ENCODE results near the gene NAV3. TPM values are rescaled to one million over a fixed set of nuclear protein-coding genes. Genes with fewer than 3 reads are reported as not detected.

NAV3 gene
- total RNA-seq, 5 donors from 2014 or later (not counting 1 experiment from before 2014, with no cell fraction given), result 0.26 TPM; not detected in 4

- Histone ChIP-seq H3K9me3 (no peaks in the 10 kb centered on the region), H3K4me3 (ENCODE audit: control insufficient read depth in 1 of 2, extremely low read depth in 1 of 2, low read length in 1 of 2) (no peak overlapping the region), H3K27me3 (replicated peaks in 1 of 2; ENCODE audit: control insufficient read depth in 2 of 2, extremely low read depth in 1 of 2, insufficient read depth in 2 of 2, low read length in 1 of 2) (no peaks in the 10 kb centered on the region), H3K27ac (ENCODE audit: low read length) (no peak overlapping the region), H3K4me1 (ENCODE audit: control insufficient read depth in 1 of 2, extremely low read depth in 1 of 2, insufficient read depth in 2 of 2, low read length in 2 of 2) (no peaks in the 10 kb centered on the region), H3K36me3 (ENCODE audit: control insufficient read depth in 2 of 2, extremely low read depth in 1 of 2, insufficient read depth in 1 of 2, low read length in 1 of 2) (no peaks in the 10 kb centered on the region)
- Mint-ChIP-seq H3K4me1 (no peaks in the 10 kb centered on the region), H3K27me3 (no peaks in the 10 kb centered on the region), H3K9me3 (peaks cover 10 to 25% (median 14%) of the 10 kb centered on the region in 3 donors), H3K27ac (no peak overlapping the region), H3K36me3 (no peaks in the 10 kb centered on the region), H3K4me3 (no peak overlapping the region)
- ChIA-PET POLR2A (no interaction called here), CTCF (no interaction called here)
- no peak for ATAC-seq (replicated peaks in 1 of 4)
- WGBS (ENCODE audit: insufficient coverage), result no CpG with 5 or more reads among the region's 1 CpG
- DNase-seq, result no peak
Measured at GRCh38 chr12:78191611-78192010, 360.9 kb downstream of the NAV3 start.

- ChIA-PET POLR2A (no interaction called here), CTCF (no interaction called here)
- ATAC-seq (replicated peaks in 1 of 4) (no peak), DNase-seq (no peak)
- Histone ChIP-seq H3K4me1 (ENCODE audit: control insufficient read depth in 1 of 2, extremely low read depth in 1 of 2, insufficient read depth in 2 of 2, low read length in 2 of 2) (no peaks in the 10 kb centered on the region), H3K4me3 (ENCODE audit: control insufficient read depth in 1 of 2, extremely low read depth in 1 of 2, low read length in 1 of 2) (no peak overlapping the region), H3K9me3 (no peaks in the 10 kb centered on the region), H3K36me3 (ENCODE audit: control insufficient read depth in 2 of 2, extremely low read depth in 1 of 2, insufficient read depth in 1 of 2, low read length in 1 of 2) (no peaks in the 10 kb centered on the region), H3K27me3 (replicated peaks in 1 of 2; ENCODE audit: control insufficient read depth in 2 of 2, extremely low read depth in 1 of 2, insufficient read depth in 2 of 2, low read length in 1 of 2) (no peaks in the 10 kb centered on the region), H3K27ac (ENCODE audit: low read length) (no peak overlapping the region)
- no peaks in the 10 kb centered on the region for H3K27me3 Mint-ChIP-seq
- H3K9me3 Mint-ChIP-seq, result peaks cover 10 to 25% (median 14%) of the 10 kb centered on the region in 3 donors
- H3K4me3 Mint-ChIP-seq, result no peak overlapping the region
- no peaks in the 10 kb centered on the region for H3K36me3 Mint-ChIP-seq
- H3K27ac Mint-ChIP-seq, result no peak overlapping the region
- no peaks in the 10 kb centered on the region for H3K4me1 Mint-ChIP-seq
- WGBS (ENCODE audit: insufficient coverage), result 100% methylated on average over 1 of the region's 2 CpGs
Measured at GRCh38 chr12:78192979-78193378, 362.3 kb downstream of the NAV3 start.

- Histone ChIP-seq H3K27me3 (replicated peaks in 1 of 2; ENCODE audit: control insufficient read depth in 2 of 2, extremely low read depth in 1 of 2, insufficient read depth in 2 of 2, low read length in 1 of 2) (no peaks in the 10 kb centered on the region), H3K4me3 (ENCODE audit: control insufficient read depth in 1 of 2, extremely low read depth in 1 of 2, low read length in 1 of 2) (no peak overlapping the region), H3K4me1 (ENCODE audit: control insufficient read depth in 1 of 2, extremely low read depth in 1 of 2, insufficient read depth in 2 of 2, low read length in 2 of 2) (no peaks in the 10 kb centered on the region), H3K27ac (ENCODE audit: low read length) (no peak overlapping the region), H3K9me3 (no peaks in the 10 kb centered on the region), H3K36me3 (ENCODE audit: control insufficient read depth in 2 of 2, extremely low read depth in 1 of 2, insufficient read depth in 1 of 2, low read length in 1 of 2) (no peaks in the 10 kb centered on the region)
- H3K36me3 Mint-ChIP-seq, result no peaks in the 10 kb centered on the region
- no peaks in the 10 kb centered on the region for H3K27me3 Mint-ChIP-seq
- H3K4me3 Mint-ChIP-seq, result no peak overlapping the region
- WGBS (ENCODE audit: insufficient coverage), result 30% methylated on average over 1 of the region's 3 CpGs
- ChIA-PET CTCF (no interaction called here), POLR2A (no interaction called here)
- no peaks in the 10 kb centered on the region for H3K4me1 Mint-ChIP-seq
- DNase-seq, result no peak
- no peak for ATAC-seq (replicated peaks in 1 of 4)
- peaks cover 10 to 27% (median 14%) of the 10 kb centered on the region in 3 donors for H3K9me3 Mint-ChIP-seq
- no peak overlapping the region for H3K27ac Mint-ChIP-seq
Measured at GRCh38 chr12:78194448-78194847, 363.8 kb downstream of the NAV3 start.

- H3K36me3 ChIP-seq (ENCODE audit: control insufficient read depth in 2 of 2, extremely low read depth in 1 of 2, insufficient read depth in 1 of 2, low read length in 1 of 2), result no peaks in the 10 kb centered on the region
- CTCF ChIA-PET, result no interaction called here
- no peak for DNase-seq
- H3K4me3 ChIP-seq (ENCODE audit: control insufficient read depth in 1 of 2, extremely low read depth in 1 of 2, low read length in 1 of 2), result no peak overlapping the region
- H3K4me1 ChIP-seq (ENCODE audit: control insufficient read depth in 1 of 2, extremely low read depth in 1 of 2, insufficient read depth in 2 of 2, low read length in 2 of 2), result no peaks in the 10 kb centered on the region
- H3K36me3 Mint-ChIP-seq, result no peaks in the 10 kb centered on the region
- no peaks in the 10 kb centered on the region for H3K27me3 Mint-ChIP-seq
- no peaks in the 10 kb centered on the region for H3K4me1 Mint-ChIP-seq
- POLR2A ChIA-PET, result no interaction called here
- H3K9me3 ChIP-seq, result no peaks in the 10 kb centered on the region
- no CpG with 5 or more reads among the region's 1 CpG for WGBS (ENCODE audit: insufficient coverage)
- no peak for ATAC-seq (replicated peaks in 1 of 4)
- H3K4me3 Mint-ChIP-seq, result no peak overlapping the region
- H3K27ac Mint-ChIP-seq, result no peak overlapping the region
- no peak overlapping the region for H3K27ac ChIP-seq (ENCODE audit: low read length)
- peaks cover 8 to 26% (median 9%) of the 10 kb centered on the region in 3 donors for H3K9me3 Mint-ChIP-seq
- no peaks in the 10 kb centered on the region for H3K27me3 ChIP-seq (replicated peaks in 1 of 2; ENCODE audit: control insufficient read depth in 2 of 2, extremely low read depth in 1 of 2, insufficient read depth in 2 of 2, low read length in 1 of 2)
Measured at GRCh38 chr12:78198896-78199295, 368.2 kb downstream of the NAV3 start.

- CTCF ChIA-PET, result interaction anchor here in 1 of 2 donors (0.5 kb wide), 1 partner anchor 1060 kb away, joined by 3 read pairs; no protein-coding TSS in a partner anchor
- POLR2A ChIA-PET, result no interaction called here
- H3K4me3 ChIP-seq (ENCODE audit: control insufficient read depth in 1 of 2, extremely low read depth in 1 of 2, low read length in 1 of 2), result no peak overlapping the region
- no peak overlapping the region for H3K4me3 Mint-ChIP-seq
- H3K4me1 ChIP-seq (ENCODE audit: control insufficient read depth in 1 of 2, extremely low read depth in 1 of 2, insufficient read depth in 2 of 2, low read length in 2 of 2), result no peaks in the 10 kb centered on the region
- H3K27me3 ChIP-seq (replicated peaks in 1 of 2; ENCODE audit: control insufficient read depth in 2 of 2, extremely low read depth in 1 of 2, insufficient read depth in 2 of 2, low read length in 1 of 2), result no peaks in the 10 kb centered on the region
- peaks cover 3 to 23% (median 5%) of the 10 kb centered on the region in 3 donors for H3K9me3 Mint-ChIP-seq
- no peaks in the 10 kb centered on the region for H3K36me3 ChIP-seq (ENCODE audit: control insufficient read depth in 2 of 2, extremely low read depth in 1 of 2, insufficient read depth in 1 of 2, low read length in 1 of 2)
- H3K36me3 Mint-ChIP-seq, result no peaks in the 10 kb centered on the region
- H3K27me3 Mint-ChIP-seq, result no peaks in the 10 kb centered on the region
- no peaks in the 10 kb centered on the region for H3K4me1 Mint-ChIP-seq
- H3K27ac Mint-ChIP-seq, result no peak overlapping the region
- H3K9me3 ChIP-seq, result no peaks in the 10 kb centered on the region
- no CpG with 5 or more reads among the region's 1 CpG for WGBS (ENCODE audit: insufficient coverage)
- DNase-seq (no peak), ATAC-seq (replicated peaks in 1 of 4) (no peak)
- no peak overlapping the region for H3K27ac ChIP-seq (ENCODE audit: low read length)
Measured at GRCh38 chr12:78199926-78200325, 369.2 kb downstream of the NAV3 start.

DNA sequence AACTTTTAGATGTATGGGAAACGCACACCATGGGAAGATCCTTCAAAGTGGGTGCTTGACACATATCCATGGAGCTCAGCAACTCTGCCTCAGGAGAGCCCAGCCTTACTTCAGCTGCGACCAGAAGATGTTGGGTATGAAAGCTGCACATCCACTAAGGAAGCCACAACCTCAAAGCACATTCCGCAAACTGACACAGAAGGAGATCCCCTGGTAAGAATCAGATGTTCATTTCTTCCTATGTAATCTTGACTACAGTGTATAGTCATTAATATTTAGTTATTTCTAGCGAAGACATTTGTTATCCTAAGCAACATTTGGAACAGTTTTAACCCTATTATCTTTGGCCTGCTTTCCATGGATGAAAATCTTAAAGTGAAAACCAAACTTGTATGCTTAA, 374.2 kb downstream of the NAV3 start:
- POLR2A ChIA-PET, result no interaction called here
- H3K4me1 Mint-ChIP-seq, result no peaks in the 10 kb centered on the region
- CTCF ChIA-PET, result no interaction called here
- no peaks in the 10 kb centered on the region for H3K27me3 Mint-ChIP-seq
- no peaks in the 10 kb centered on the region for H3K36me3 Mint-ChIP-seq
- H3K4me1 ChIP-seq (ENCODE audit: control insufficient read depth in 1 of 2, extremely low read depth in 1 of 2, insufficient read depth in 2 of 2, low read length in 2 of 2), result no peaks in the 10 kb centered on the region
- no peaks in the 10 kb centered on the region for H3K36me3 ChIP-seq (ENCODE audit: control insufficient read depth in 2 of 2, extremely low read depth in 1 of 2, insufficient read depth in 1 of 2, low read length in 1 of 2)
- ATAC-seq (replicated peaks in 1 of 4), result no peak
- no peak overlapping the region for H3K27ac Mint-ChIP-seq
- H3K4me3 ChIP-seq (ENCODE audit: control insufficient read depth in 1 of 2, extremely low read depth in 1 of 2, low read length in 1 of 2), result no peak overlapping the region
- no peak for DNase-seq
- H3K27me3 ChIP-seq (replicated peaks in 1 of 2; ENCODE audit: control insufficient read depth in 2 of 2, extremely low read depth in 1 of 2, insufficient read depth in 2 of 2, low read length in 1 of 2), result no peaks in the 10 kb centered on the region
- peaks cover 0 to 13% (median 11%) of the 10 kb centered on the region in 3 donors for H3K9me3 Mint-ChIP-seq
- no CpG with 5 or more reads among the region's 4 CpGs for WGBS (ENCODE audit: insufficient coverage)
- no peak overlapping the region for H3K4me3 Mint-ChIP-seq
- H3K9me3 ChIP-seq, result no peaks in the 10 kb centered on the region
- H3K27ac ChIP-seq (ENCODE audit: low read length), result no peak overlapping the region

DNA sequence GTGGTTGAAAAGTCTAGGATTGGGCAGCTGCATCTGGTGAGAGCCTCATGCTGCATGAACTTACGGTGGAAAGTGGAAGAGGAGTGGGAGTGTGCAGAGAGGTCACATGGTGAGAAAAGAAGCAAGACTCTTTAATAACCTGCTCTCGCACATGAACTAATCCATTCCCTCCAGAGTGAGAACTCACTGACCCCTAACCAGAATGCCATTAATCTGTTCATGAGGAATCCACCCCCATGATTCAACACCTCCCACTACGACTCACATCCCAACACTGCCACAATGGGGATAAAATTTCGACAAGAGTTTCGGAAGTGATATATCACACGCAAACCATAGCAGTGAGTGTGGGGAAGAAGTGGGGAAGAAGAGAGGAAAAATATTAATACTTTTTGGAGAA, 377.4 kb downstream of the NAV3 start:
- Histone ChIP-seq H3K36me3 (ENCODE audit: control insufficient read depth in 2 of 2, extremely low read depth in 1 of 2, insufficient read depth in 1 of 2, low read length in 1 of 2) (no peaks in the 10 kb centered on the region), H3K9me3 (no peaks in the 10 kb centered on the region), H3K27ac (ENCODE audit: low read length) (no peak overlapping the region), H3K4me3 (ENCODE audit: control insufficient read depth in 1 of 2, extremely low read depth in 1 of 2, low read length in 1 of 2) (no peak overlapping the region), H3K27me3 (replicated peaks in 1 of 2; ENCODE audit: control insufficient read depth in 2 of 2, extremely low read depth in 1 of 2, insufficient read depth in 2 of 2, low read length in 1 of 2) (no peaks in the 10 kb centered on the region), H3K4me1 (ENCODE audit: control insufficient read depth in 1 of 2, extremely low read depth in 1 of 2, insufficient read depth in 2 of 2, low read length in 2 of 2) (no peaks in the 10 kb centered on the region)
- H3K9me3 Mint-ChIP-seq, result peaks cover 0 to 14% (median 5%) of the 10 kb centered on the region in 3 donors
- POLR2A ChIA-PET, result no interaction called here
- no peaks in the 10 kb centered on the region for H3K4me1 Mint-ChIP-seq
- no peaks in the 10 kb centered on the region for H3K27me3 Mint-ChIP-seq
- CTCF ChIA-PET, result no interaction called here
- DNase-seq, result no peak
- WGBS (ENCODE audit: insufficient coverage), result no CpG with 5 or more reads among the region's 6 CpGs
- no peaks in the 10 kb centered on the region for H3K36me3 Mint-ChIP-seq
- H3K27ac Mint-ChIP-seq, result no peak overlapping the region
- no peak overlapping the region for H3K4me3 Mint-ChIP-seq
- ATAC-seq (replicated peaks in 1 of 4), result no peak
